Effector memory CD4-positive, alpha-beta T cell (primary cell): ENCODE measurements around the gene L3MBTL1.
"Not testable (repeated sequence)": the region's sequence is repeated elsewhere in the genome, so short reads cannot be mapped to it uniquely, and the experiment has no call there.

Experiments used
- DNase-seq, 3 donors: peaks; one replicate each; pipeline ENCODE4 v3.0.0-alpha.2; 2020
- H3K27ac ChIP-seq: 2 replicates; pipeline ENCODE4 v1.7.0; 2013; ENCODE audit warnings: mild to moderate bottlenecking, low read length, moderate library complexity; ENCODE audit not compliant: insufficient read depth, poor library complexity, severe bottlenecking
- H3K27me3 ChIP-seq: replicated peaks from 2 replicates; pipeline ENCODE4 v1.7.0; 2013; ENCODE audit warnings: mild to moderate bottlenecking, low read length; ENCODE audit not compliant: insufficient read depth, control insufficient read depth, poor library complexity, severe bottlenecking
- H3K36me3 ChIP-seq: 2 replicates; pipeline ENCODE4 v1.7.0; 2013; ENCODE audit warnings: mild to moderate bottlenecking, low read length, moderate library complexity; ENCODE audit not compliant: control insufficient read depth, insufficient read depth
- H3K4me1 ChIP-seq: 2 replicates; pipeline ENCODE4 v1.7.0; 2013; ENCODE audit warnings: low read length, mild to moderate bottlenecking; ENCODE audit not compliant: control insufficient read depth, insufficient read depth, poor library complexity, severe bottlenecking
- H3K4me3 ChIP-seq: 2 replicates; pipeline ENCODE4 v1.7.0; 2013; ENCODE audit warnings: low read length, low read depth, mild to moderate bottlenecking; ENCODE audit not compliant: insufficient read depth, poor library complexity, severe bottlenecking
- H3K9me3 ChIP-seq: 2 replicates; pipeline ENCODE4 v1.7.0; 2013; ENCODE audit warnings: mild to moderate bottlenecking, low read length, moderate library complexity; ENCODE audit not compliant: control insufficient read depth

L3MBTL1 gene

DNA sequence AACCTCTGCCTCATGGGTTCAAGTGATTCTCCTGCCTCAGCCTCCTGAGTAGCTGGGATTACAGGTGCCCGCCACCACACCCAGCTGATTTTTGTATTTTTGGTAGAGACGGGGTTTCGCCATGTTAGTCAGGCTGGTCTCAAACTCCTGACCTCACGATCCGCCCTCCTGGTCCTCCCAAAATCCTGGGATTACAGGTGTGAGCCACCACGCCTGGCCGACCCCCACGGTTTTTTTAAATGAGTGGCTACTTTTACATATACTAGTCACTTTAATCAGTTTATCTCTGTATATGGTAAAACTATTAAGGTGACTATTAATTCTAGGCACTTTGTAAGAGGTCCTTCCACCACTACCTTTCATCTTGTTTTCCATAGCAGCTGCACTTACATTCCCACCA, 5.5 kb upstream of the L3MBTL1 start:
- not testable (repeated sequence) for H3K4me3 ChIP-seq, H3K36me3 ChIP-seq, H3K27me3 ChIP-seq, H3K27ac ChIP-seq, H3K9me3 ChIP-seq, DNase-seq, H3K4me1 ChIP-seq

DNA sequence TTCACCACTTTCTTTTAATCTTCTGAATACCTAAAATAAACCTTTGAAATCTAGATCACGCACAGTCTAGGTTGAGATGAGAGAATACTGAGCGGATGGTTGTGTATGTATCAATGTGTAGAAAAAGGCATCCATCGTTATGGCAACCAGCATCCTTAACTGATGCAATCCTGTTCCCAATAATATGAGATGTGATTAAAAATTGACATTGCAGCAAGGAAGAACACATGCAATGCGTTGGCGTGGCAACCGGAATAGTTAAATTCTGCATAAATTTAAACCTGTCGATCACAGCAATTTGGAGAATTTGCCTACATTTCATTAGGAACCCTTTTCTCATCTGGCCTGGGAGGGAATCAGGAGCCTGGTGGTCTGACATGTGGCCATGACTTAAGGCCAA, 1.3 kb upstream of the L3MBTL1 start:
- H3K36me3 ChIP-seq: no peaks in the 10 kb centered on the region
- H3K9me3 ChIP-seq: no peaks in the 10 kb centered on the region
- H3K27ac ChIP-seq: no peak overlapping the region
- DNase-seq: no peak
- peaks cover 4% of the 10 kb centered on the region for H3K27me3 ChIP-seq
- H3K4me3 ChIP-seq: no peak overlapping the region
- H3K4me1 ChIP-seq: peaks cover 3% of the 10 kb centered on the region

DNA sequence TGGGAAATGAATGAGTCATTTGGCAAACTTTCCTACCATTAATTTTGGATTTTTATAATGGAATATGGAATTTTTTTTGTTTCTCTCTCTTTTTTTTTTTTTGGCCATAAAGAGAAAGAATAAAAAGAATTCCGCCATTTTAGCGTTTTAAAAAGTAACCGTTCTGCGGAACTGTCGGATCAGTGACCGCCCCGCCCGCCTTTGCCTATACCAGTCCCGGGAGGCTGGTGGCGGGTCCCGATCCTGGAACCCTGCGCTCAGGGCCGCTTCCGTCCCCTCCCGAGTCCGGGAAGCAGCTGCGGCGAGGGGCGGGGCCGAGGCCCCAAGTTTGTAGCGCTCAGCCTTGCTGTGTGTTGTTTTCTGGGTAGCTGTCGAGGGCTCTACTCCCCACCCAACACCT, 609 bp downstream of the L3MBTL1 start:
- Histone ChIP-seq H3K27ac (no peak overlapping the region), H3K9me3 (no peaks in the 10 kb centered on the region), H3K4me1 (peaks cover 3% of the 10 kb centered on the region), H3K27me3 (peaks cover 4% of the 10 kb centered on the region), H3K36me3 (no peaks in the 10 kb centered on the region), H3K4me3 (peak overlapping the region; percentile 59)
- no peak for DNase-seq

- H3K27ac ChIP-seq: no peak overlapping the region
- H3K9me3 ChIP-seq: no peaks in the 10 kb centered on the region
- peaks cover 3% of the 10 kb centered on the region for H3K4me1 ChIP-seq
- peaks cover 4% of the 10 kb centered on the region for H3K27me3 ChIP-seq
- H3K36me3 ChIP-seq: no peaks in the 10 kb centered on the region
- DNase-seq: no peak
- H3K4me3 ChIP-seq: peak overlapping the region; percentile 59
These were observed 1.1 kb downstream of the L3MBTL1 start for GRCh38 chr20:43508604-43509040.

GRCh38 chr20:43511879-43512278, 4.4 kb downstream of the L3MBTL1 start:
- Histone ChIP-seq H3K27me3 (peaks cover 4% of the 10 kb centered on the region), H3K9me3 (no peaks in the 10 kb centered on the region), H3K27ac (no peak overlapping the region), H3K4me1 (peaks cover 3% of the 10 kb centered on the region), H3K36me3 (no peaks in the 10 kb centered on the region), H3K4me3 (no peak overlapping the region)
- no peak for DNase-seq

DNA sequence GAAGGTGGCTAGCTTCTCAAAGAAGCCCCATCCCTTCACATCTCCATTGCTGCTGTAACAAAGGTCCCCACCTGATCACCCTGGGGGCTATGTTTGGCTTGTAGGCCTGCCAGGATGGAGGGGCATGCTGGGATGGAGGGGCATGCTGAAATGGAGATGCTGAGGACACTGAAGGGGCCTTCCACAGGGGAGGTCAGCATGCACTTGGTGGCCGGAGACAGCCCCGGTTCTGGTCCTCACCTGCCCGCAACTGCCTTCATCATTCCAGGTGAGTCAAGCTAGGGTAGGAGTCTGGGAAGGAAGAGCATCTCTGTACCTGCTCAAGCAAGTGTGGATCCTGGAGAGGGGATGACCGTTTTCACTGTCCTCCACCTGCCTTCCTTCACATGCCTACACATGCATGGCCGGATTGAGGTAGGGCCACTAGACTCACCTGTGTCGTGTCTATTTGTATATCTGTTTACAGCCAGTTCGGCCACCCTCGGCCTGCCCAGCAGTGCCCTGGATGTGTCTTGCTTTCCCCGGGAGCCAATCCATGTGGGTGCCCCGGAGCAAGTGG, 6.0 kb downstream of the L3MBTL1 start:
- Histone ChIP-seq H3K9me3 (no peaks in the 10 kb centered on the region), H3K4me1 (no peaks in the 10 kb centered on the region), H3K36me3 (no peaks in the 10 kb centered on the region), H3K4me3 (peak overlapping the region; percentile 25), H3K27ac (peak overlapping the region; percentile 17), H3K27me3 (peaks cover 4% of the 10 kb centered on the region)
- no peak for DNase-seq

DNA sequence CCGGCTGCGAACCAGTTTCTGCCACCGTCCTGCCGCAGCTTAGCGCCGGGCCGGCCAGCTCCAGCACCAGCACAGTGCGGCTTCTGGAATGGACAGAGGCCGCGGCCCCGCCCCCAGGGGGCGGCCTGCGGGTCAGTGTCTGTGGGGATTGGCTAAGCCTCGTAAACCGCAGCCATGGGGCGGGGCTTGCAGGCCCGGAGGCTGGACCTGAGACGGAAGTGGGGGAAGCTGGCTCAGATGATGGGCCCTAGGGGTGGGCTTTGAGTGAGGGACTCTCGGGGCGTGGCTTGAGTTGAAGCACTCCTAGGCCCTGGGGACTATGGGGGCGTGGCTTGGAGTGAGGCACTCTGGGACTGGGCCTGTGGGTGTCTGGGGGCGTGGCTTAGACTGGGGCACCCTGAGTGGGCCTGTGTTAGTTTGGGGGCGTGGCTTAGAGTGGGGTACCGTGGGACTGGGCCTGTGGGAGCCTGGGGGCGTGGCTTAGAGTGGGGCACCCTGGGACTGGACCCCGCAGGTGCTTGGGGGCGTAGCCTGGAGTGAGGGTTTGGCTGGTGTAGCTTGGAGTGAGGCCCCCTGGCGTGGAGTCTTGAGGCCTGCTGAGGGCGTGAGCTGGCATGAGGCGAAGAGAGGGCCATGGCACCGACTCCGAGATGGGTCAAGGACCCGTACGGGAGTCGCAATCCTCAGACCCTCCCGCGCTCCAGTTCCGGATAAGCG, 6.6 kb downstream of the L3MBTL1 start:
- H3K9me3 ChIP-seq: no peaks in the 10 kb centered on the region
- H3K27me3 ChIP-seq: peaks cover 4% of the 10 kb centered on the region
- no peaks in the 10 kb centered on the region for H3K4me1 ChIP-seq
- DNase-seq: peak; percentile 87 to 90 (median 90)
- peak overlapping the region; percentile 17 for H3K27ac ChIP-seq
- H3K36me3 ChIP-seq: no peaks in the 10 kb centered on the region
- peak overlapping the region; percentile 55 for H3K4me3 ChIP-seq

DNA sequence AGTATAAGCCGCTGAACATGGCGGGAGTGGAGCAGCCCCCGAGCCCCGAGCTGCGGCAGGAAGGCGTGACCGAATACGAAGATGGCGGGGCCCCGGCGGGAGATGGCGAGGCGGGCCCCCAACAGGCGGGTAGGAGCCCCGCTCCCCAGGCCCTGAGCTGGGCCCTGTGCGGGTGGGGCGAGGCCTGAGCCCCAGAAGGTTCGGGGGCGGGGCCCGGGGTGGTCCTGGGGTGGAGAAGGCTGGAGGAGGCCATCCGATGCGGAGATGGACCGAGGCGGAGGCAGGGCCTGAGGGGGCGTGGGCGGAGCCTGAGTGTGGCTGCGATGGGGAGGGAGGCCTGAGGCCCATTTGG, 7.1 kb downstream of the L3MBTL1 start:
- H3K4me3 ChIP-seq: peak overlapping the region; percentile 55
- H3K4me1 ChIP-seq: no peaks in the 10 kb centered on the region
- no peak overlapping the region for H3K27ac ChIP-seq
- H3K9me3 ChIP-seq: no peaks in the 10 kb centered on the region
- DNase-seq: peak in 1 of 3 donors; percentile 3
- H3K27me3 ChIP-seq: no peaks in the 10 kb centered on the region
- no peaks in the 10 kb centered on the region for H3K36me3 ChIP-seq

GRCh38 chr20:43515628-43516027, 8.1 kb downstream of the L3MBTL1 start:
- H3K4me1 ChIP-seq: no peaks in the 10 kb centered on the region
- no peak for DNase-seq
- no peak overlapping the region for H3K27ac ChIP-seq

DNA sequence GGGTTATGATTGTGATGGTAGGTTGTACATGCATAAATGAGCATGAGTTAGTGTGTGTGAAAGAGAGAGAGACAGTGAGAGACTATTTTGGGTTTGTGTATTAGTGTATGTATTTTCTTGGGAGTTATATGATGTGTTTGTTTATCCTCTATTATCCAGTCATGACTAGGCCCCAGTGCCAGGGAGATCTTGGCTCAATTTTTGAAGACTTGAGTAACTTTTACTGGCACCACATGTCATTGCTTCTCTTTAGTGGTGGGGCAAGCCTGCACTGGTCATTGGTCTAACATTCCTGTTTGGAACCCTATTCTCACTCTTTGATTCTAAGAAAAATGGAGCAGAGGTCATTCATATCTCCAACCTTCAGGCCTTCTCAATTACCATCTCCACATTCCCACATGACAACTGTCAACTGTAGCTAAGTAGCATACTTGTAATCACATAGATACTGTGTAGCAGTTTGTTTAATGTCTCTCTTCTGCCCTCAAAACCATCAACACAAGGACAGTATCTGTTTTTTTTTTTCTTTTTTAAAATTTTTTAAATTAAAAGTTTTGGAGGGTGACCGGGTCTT, 8.8 kb downstream of the L3MBTL1 start:
- Histone ChIP-seq H3K4me3 (no peak overlapping the region), H3K4me1 (no peaks in the 10 kb centered on the region), H3K36me3 (no peaks in the 10 kb centered on the region), H3K27me3 (no peaks in the 10 kb centered on the region), H3K9me3 (no peaks in the 10 kb centered on the region), H3K27ac (no peak overlapping the region)
- DNase-seq: no peak

More at GRCh38 chr20:43515628-43516027, 8.1 kb downstream of the L3MBTL1 start:
- H3K27me3 ChIP-seq: no peaks in the 10 kb centered on the region
- H3K9me3 ChIP-seq: no peaks in the 10 kb centered on the region
- H3K4me3 ChIP-seq: peak overlapping the region; percentile 55
- H3K36me3 ChIP-seq: no peaks in the 10 kb centered on the region
